Skin epidermis (tissue), 12 donors: ENCODE measurements around the gene SAMD4A.

Experiments
- H3K27ac ChIP-seq, 21 experiments: fragments of 200-600 bp; sonication (generic) in 11 of 21; one replicate each; pipeline ENCODE4 v1.5.0; 2020; ENCODE audit warnings: mild to moderate bottlenecking in 3 of 21, inconsistent platforms in 2 of 21, moderate library complexity in 2 of 21
- H3K4me3 ChIP-seq, 7 experiments: fragments of 200-600 bp; sonication (generic) in 2 of 7; one replicate each; pipeline ENCODE4 v1.5.0; 2020; ENCODE audit warnings: inconsistent platforms in 2 of 7, mild to moderate bottlenecking in 2 of 7, moderate library complexity in 1 of 7

SAMD4A gene

DNA sequence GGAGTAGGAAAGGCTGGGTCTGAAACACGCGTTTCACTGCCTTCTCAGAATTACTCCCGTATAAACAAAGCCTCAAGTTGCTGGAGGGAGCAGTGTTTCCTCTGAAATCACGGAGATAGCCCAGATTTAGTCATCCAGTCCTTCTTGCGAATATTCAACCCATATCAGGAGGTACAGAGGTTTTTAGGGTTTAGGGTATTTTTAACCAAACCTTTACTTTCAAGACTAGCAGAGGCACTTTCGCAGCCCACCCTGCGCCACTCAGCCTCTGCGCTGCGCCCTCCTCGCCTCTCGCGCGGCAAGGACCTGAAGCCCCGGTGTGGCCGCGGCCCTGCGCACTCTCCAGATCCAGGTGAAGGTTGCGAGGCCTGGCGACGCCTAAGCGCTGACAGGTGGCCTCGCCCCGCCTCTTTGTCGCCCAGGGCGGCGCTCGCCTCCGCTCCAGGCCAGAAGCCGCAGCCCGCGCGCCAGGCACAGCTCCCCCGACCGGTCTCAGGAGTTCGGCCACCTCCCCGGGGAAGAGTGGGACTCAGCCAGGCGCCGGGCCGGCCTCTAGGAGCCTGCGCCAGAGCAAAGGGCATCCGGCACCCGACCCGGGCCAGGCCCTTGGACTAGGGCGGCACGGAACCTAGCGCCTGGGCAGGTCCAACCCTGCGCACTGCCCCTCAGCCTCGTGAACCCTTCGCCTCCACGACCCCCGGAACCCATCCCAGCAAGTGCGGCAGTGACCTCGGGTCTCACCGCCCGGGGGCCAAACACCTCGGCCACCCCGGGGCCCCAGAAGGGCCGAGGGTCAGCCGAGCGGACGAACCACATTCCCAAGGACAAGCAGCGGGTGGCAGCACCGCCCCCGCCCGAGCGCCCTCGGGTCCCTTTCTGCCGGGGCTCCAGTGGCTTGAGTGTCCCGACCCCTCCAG is 1.8 kb upstream of the SAMD4A start:
- H3K27ac ChIP-seq, result peak overlapping the region; percentile 31 to 97 (median 88)

GRCh38 chr14:54565785-54566409 is 1.0 kb upstream of the SAMD4A start:
- peak overlapping the region; percentile 35 to 97 (median 88) for H3K27ac ChIP-seq
- peak overlapping the region; percentile 53 to 75 (median 67) for H3K4me3 ChIP-seq

More for the DNA sequence above, 1.8 kb upstream of the SAMD4A start:
- H3K4me3 ChIP-seq, result peak overlapping the region; percentile 53 to 75 (median 67)

DNA sequence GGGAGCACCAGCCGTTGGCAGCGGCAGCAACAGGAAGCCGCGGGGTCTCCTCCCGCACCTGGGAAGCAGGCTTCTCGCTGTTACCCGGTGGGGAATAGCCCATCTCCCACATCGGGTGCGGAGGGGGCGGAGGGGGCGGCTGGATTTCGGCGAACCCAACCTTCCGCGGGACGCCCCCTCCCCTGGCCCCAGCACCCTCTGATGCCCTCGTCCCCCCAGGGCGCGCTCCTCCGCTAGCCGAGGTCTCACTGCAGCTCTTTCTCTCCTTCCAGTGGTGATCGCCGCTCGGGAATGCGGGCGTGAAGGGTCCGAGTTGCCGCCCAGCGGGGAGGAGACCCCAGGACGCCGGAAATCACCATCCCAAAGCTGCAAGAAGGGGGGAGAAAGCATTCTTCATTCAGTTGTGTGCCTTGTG is 303 bp downstream of the SAMD4A start:
- Histone ChIP-seq H3K27ac (peak overlapping the region in 20 of 21 experiments; percentile 58 to 97 (median 88)), H3K4me3 (peak overlapping the region; percentile 53 to 75 (median 67))

GRCh38 chr14:54567639-54568561 is 972 bp downstream of the SAMD4A start:
- Histone ChIP-seq H3K4me3 (peak overlapping the region; percentile 53 to 75 (median 67)), H3K27ac (peak overlapping the region in 19 of 21 experiments; percentile 66 to 97 (median 88))

DNA sequence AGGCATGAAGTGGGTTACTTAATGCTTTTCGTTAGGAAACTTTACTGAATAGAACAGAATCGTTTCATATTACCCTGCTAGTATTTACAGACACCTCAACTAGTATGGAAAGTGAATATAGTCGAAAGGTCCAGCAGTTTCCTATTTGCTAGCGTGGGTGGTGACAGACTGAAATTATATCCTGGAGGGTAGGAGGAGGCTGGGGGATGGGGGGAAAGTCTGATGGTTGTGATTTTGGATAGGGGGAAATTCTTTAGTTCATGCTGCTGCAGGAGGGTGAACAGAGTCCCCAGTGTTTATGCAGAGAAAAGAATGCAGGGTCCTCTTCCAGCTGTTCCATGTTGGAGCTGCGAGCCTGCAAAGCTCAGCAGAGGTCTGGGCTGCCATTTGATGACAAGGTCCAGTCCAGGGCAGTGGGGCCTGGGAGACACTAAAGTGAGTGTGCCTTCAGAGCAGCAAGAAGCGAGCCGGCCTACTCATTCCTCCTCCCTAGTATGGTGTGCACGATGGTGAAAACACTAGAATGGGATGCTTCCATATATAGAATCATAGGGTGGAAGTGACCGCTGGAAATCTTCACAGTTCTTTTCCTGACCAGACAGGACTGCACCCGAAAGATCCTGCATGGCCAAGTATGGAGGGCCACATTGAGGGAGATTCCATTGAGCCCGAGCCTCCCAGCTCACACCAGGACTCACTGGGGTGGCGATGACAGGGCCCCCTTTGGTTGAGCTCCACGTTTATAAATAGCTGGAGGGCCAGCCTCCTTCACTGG is 2.1 kb downstream of the SAMD4A start:
- peak overlapping the region in 2 of 7 experiments; percentile 8 to 73 for H3K4me3 ChIP-seq
- peak overlapping the region in 3 of 21 experiments; percentile 31 to 96 (median 95) for H3K27ac ChIP-seq

DNA sequence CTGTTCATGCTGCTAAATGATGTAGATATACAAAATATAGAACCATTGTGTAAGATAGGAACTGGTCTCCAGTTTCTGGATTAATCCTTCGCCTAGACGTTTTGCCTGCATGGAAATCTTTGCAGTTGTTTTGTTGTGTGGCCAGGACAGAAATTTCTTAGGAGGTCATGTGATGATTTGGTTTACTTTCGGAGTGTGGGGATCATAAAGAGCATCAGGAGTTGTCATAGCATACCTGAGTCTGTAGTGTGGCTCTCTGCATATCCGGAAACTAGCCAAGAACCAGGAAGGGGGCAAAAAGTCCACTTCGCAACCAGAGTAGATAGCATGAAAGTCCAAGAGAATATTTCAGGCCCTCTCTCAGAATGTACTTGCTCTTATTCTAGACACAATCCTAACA is 3.1 kb downstream of the SAMD4A start:
- Histone ChIP-seq H3K27ac (peak overlapping the region in 3 of 21 experiments; percentile 26 to 95 (median 31)), H3K4me3 (no peak overlapping the region)

DNA sequence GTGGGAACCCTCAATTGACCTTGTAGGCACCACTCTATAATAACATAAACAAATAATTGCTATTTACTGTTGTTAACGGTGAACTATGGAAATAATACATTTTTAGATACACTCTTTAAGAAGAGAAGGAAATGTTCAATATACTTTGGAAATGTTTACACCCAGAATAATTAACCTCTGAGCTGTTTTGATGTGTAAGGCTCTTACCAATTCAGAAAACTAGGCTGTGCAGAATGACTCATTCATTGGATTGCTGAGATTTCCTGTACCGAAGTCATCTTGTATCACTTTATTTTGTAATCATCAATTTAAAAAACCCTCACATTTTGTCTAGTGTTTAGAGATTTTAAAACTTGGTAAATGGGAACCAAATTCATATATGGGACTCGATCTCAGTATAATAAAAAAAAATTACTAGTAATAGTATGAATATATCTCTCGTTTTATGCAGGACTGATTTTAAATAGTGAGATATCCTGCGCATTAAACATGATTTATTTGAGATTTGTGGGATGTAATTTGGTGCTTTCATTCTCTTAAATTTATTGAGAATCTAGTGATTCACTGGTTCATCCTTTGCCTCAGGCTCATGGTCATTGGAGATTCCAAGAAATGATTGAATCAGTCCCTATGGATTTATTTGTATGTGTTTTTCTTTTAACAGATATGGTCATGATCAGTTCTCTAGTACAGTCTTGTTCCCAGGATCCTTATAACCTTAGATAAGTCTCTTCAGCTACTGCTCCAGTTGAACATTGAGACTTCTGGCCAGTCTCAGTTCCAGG is 3.9 kb downstream of the SAMD4A start:
- Histone ChIP-seq H3K4me3 (no peak overlapping the region), H3K27ac (peak overlapping the region in 2 of 21 experiments; percentile 26 to 95)

- Histone ChIP-seq H3K4me3 (no peak overlapping the region), H3K27ac (no peak overlapping the region)
Measured at GRCh38 chr14:54572316-54572715, 5.4 kb downstream of the SAMD4A start.

GRCh38 chr14:54574528-54574927 is 7.6 kb downstream of the SAMD4A start:
- no peak overlapping the region for H3K27ac ChIP-seq
- no peak overlapping the region for H3K4me3 ChIP-seq

DNA sequence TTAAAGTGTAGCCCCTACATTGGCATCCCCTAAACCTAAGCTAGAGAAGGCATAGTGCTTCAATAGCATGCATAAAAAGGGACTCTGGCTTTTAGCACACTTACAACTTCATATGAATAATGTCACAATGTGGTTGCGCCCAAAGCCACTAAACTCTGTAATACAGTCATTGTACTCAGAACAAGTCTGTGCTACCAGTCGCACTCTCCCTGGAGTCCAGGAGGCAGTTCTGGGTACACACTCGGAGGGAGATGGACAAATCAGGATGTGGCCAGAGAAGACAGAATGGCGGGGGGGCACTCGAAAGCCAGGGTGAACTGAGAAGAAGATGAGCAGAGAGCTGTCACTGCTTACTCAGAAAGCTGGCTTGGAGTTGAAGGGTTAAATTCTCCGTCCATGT is 10.6 kb downstream of the SAMD4A start:
- no peak overlapping the region for H3K27ac ChIP-seq
- H3K4me3 ChIP-seq, result no peak overlapping the region

DNA sequence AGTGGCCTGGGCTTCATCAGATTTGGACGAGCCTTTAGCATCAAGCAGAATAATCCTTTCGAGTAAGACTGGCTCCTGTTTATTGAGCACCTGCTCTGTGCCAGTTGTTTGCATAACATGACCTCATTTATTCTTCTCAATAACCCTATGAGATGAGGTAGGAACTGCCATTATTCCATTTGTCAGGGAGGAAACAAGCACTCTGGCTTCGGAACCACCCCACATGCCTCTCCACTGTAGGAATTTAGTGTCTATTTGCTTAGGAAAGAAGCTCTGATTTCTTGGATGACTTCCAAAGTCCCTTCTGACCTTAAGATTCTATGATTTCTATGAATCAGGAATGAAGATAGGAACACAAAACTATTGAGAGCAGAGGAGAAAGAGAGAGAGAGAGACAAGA is 11.0 kb downstream of the SAMD4A start:
- Histone ChIP-seq H3K4me3 (no peak overlapping the region), H3K27ac (no peak overlapping the region)

DNA sequence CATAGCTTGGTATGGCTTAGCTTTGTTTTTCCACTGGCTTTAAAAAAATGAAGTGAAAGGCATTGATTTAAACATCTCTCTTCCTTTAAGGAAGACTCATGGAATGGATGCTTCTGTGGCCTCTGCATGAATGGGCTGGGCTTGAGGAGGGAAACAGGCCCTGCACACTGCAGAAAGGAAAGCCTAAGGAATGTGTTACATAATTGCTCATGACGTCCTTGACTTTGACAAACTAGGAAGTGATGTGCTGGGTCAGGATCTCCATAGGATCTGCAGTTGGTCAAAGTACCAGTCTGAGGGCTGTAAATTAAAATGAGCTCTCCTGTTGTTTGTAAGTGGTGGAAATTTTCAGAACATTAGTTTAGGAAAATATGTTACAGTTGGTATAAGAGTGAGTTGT is 12.7 kb downstream of the SAMD4A start:
- no peak overlapping the region for H3K27ac ChIP-seq

GRCh38 chr14:54580933-54581332 is 14.0 kb downstream of the SAMD4A start:
- no peak overlapping the region for H3K27ac ChIP-seq
- H3K4me3 ChIP-seq, result no peak overlapping the region

More for the DNA sequence above, 12.7 kb downstream of the SAMD4A start:
- no peak overlapping the region for H3K4me3 ChIP-seq

DNA sequence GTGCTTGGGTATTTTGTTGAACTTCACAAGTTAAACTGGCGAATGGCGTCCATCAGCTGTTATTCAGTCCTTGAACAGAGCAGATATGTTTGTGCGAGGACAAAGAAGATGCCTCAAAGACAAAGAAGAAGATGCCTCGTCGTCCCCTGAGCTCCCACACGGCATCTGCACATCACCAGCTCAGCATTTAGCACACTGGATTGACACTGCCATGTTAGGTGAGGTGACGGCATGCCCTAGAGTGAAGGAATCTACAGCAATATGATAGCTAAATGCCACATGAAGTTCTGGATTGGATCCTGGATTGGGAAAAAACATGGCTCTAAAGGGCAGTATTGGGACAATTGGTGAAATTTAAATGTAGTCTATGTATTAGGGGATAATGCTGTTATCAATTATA is 15.4 kb downstream of the SAMD4A start:
- Histone ChIP-seq H3K4me3 (no peak overlapping the region), H3K27ac (no peak overlapping the region)

GRCh38 chr14:54584097-54584496 is 17.2 kb downstream of the SAMD4A start:
- Histone ChIP-seq H3K4me3 (no peak overlapping the region), H3K27ac (no peak overlapping the region)

- Histone ChIP-seq H3K4me3 (no peak overlapping the region), H3K27ac (no peak overlapping the region)
Measured at GRCh38 chr14:54585214-54585613, 18.3 kb downstream of the SAMD4A start.

DNA sequence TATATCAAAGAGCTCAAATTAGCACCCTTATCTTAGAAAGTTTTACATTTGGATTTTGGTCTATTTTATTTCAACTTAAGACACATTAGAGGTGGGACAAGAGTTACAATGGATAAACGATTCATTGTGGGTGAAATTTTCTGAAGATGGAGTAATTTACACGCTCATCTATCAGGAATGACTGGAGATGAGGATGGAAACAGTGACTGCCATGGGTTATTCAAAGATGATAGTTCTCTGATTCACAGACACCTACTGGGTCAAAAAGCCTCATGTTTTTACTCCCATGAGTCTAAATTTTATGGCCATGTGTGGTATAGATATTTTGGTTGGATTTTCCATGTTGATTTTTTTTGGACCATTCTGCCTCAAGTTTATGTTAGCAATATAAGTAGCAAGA is 22.1 kb downstream of the SAMD4A start:
- H3K4me3 ChIP-seq, result no peak overlapping the region

DNA sequence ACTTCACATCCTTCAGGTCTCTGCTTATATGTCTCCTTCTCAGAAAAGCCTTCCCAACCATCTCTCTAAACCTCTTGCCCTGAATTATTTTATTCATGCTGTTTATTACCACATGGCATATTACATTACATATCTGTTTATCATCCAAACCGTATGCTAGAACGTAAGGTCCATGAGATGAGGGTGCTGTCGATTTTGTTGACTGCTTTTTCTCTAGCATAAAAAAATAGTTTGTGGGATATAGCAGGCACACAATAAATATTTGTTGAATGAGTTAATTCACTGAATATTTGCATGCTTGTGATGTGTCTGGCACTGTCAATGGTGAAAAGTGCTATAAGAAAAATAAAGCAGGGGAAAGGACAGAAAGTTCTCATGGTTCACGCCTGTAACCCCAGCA is 22.9 kb downstream of the SAMD4A start:
- Histone ChIP-seq H3K27ac (no peak overlapping the region), H3K4me3 (no peak overlapping the region)

More for the DNA sequence above, 22.1 kb downstream of the SAMD4A start:
- no peak overlapping the region for H3K27ac ChIP-seq
